GM23338 (cell line): ENCODE results near the gene SCO2. TPM values are rescaled to one million over a fixed set of nuclear protein-coding genes. Genes with fewer than 3 reads are reported as not detected.

ENCODE experiments used
- ATAC-seq: fragments of 200-7000 bp; cut with Tn5 transposase; 3 replicates; pipeline ENCODE4 v1.9.1; 2020
- DNase-seq: peaks from one replicate; pipeline ENCODE4 v3.0.0-alpha.2; 2015; ENCODE audit warnings: low spot score
- H2AFZ ChIP-seq: fragments of 200-600 bp; sonication (generic); 2 replicates; pipeline ENCODE4 v1.8.0; 2016; ENCODE audit warnings: antibody characterized with exemption, mild to moderate bottlenecking, moderate library complexity
- H3F3A ChIP-seq: fragments of 200-600 bp; sonication (generic); replicated peaks from 2 replicates; pipeline ENCODE4 v1.8.0; 2017; ENCODE audit warnings: antibody characterized with exemption, mixed run types, low read depth
- H3K27ac ChIP-seq: fragments of 200-600 bp; sonication (generic); 2 replicates; pipeline ENCODE4 v1.6.1; 2016; ENCODE audit warnings: low read depth
- H3K27me3 ChIP-seq: fragments of 200-600 bp; sonication (generic); 2 replicates; pipeline ENCODE4 v1.8.0; 2016; ENCODE audit warnings: mild to moderate bottlenecking, mixed run types, moderate library complexity; ENCODE audit not compliant: insufficient read depth
- H3K36me3 ChIP-seq: fragments of 200-600 bp; sonication (generic); 2 replicates; pipeline ENCODE4 v1.8.0; 2016; ENCODE audit warnings: mild to moderate bottlenecking; ENCODE audit not compliant: insufficient read depth
- H3K4me1 ChIP-seq: fragments of 200-600 bp; sonication (generic); 2 replicates; pipeline ENCODE4 v1.8.0; 2016; ENCODE audit warnings: mild to moderate bottlenecking, moderate library complexity; ENCODE audit not compliant: insufficient read depth
- H3K4me2 ChIP-seq: fragments of 200-600 bp; sonication (generic); 2 replicates; pipeline ENCODE4 v1.7.1; 2017; ENCODE audit warnings: mixed run types
- H3K4me3 ChIP-seq: fragments of 200-600 bp; sonication (generic); 2 replicates; pipeline ENCODE4 v1.6.1; 2016; ENCODE audit warnings: mixed run types
- H3K79me2 ChIP-seq: fragments of 200-600 bp; sonication (generic); replicated peaks from 2 replicates; pipeline ENCODE4 v1.8.0; 2017; ENCODE audit warnings: mild to moderate bottlenecking; ENCODE audit not compliant: insufficient read depth
- H3K9me2 ChIP-seq: fragments of 200-600 bp; sonication (generic); 2 replicates; pipeline ENCODE4 v1.8.0; 2017; ENCODE audit not compliant: insufficient read depth
- H4K20me1 ChIP-seq: fragments of 200-600 bp; sonication (generic); replicated peaks from 2 replicates; pipeline ENCODE4 v1.8.0; 2017; ENCODE audit warnings: mild to moderate bottlenecking; ENCODE audit not compliant: insufficient read depth
- H3K27ac Mint-ChIP-seq: 2 replicates; pipeline ENCODE4 v1.8.0; 2020; ENCODE audit warnings: inconsistent platforms, mild to moderate bottlenecking, moderate library complexity, mixed read lengths
- H3K27me3 Mint-ChIP-seq: 3 replicates; pipeline ENCODE4 v1.8.0; 2022; ENCODE audit warnings: low read depth, mild to moderate bottlenecking, moderate library complexity, mixed read lengths, inconsistent platforms; ENCODE audit not compliant: insufficient read depth, poor library complexity
- H3K36me3 Mint-ChIP-seq: 3 replicates; pipeline ENCODE4 v1.8.0; 2021; ENCODE audit warnings: low read depth, mild to moderate bottlenecking, inconsistent platforms, moderate library complexity, mixed read lengths
- H3K4me1 Mint-ChIP-seq: 3 replicates; pipeline ENCODE4 v1.8.0; 2020; ENCODE audit warnings: mild to moderate bottlenecking, inconsistent platforms, mixed read lengths
- H3K4me3 Mint-ChIP-seq: 3 replicates; pipeline ENCODE4 v1.8.0; 2021; ENCODE audit warnings: moderate library complexity, mild to moderate bottlenecking, inconsistent platforms, mixed read lengths
- H3K9me3 Mint-ChIP-seq: 3 replicates; pipeline ENCODE4 v1.8.0; 2020; ENCODE audit warnings: moderate library complexity, mild to moderate bottlenecking, inconsistent platforms, mixed read lengths
- CREB1 ChIP-seq: fragments of 250-450 bp; sonication (Bioruptor Pico); IDR thresholded peaks from 2 replicates; pipeline ENCODE4 v1.5.0; 2020; ENCODE audit warnings: low read depth, mild to moderate bottlenecking, moderate library complexity
- CTCF ChIP-seq, 2 experiments: fragments of 200-600 bp in 1 of 2; sonication (generic) in 1 of 2; conservative IDR thresholded peaks; 2 replicates each; pipeline versions ENCODE4 v1.5.1 to v1.6.1; 2016 to 2017; ENCODE audit warnings: antibody characterized with exemption in 2 of 2, low read depth in 2 of 2, mild to moderate bottlenecking in 2 of 2, moderate library complexity in 1 of 2
- ETS1 ChIP-seq: IDR thresholded peaks from 2 replicates; pipeline ENCODE4 v1.6.1; 2016; ENCODE audit warnings: antibody characterized with exemption
- EZH2 ChIP-seq: fragments of 200-600 bp; sonication (generic); IDR thresholded peaks from one replicate; pipeline ENCODE4 v1.8.0; 2017; ENCODE audit warnings: antibody characterized with exemption, mild to moderate bottlenecking, low read depth; ENCODE audit not compliant: unreplicated experiment
- EZH2phosphoT487 ChIP-seq: fragments of 200-600 bp; sonication (generic); IDR thresholded peaks from one replicate; pipeline ENCODE4 v1.8.1; 2018; ENCODE audit warnings: antibody characterized with exemption; ENCODE audit not compliant: unreplicated experiment
- JUNB ChIP-seq: IDR thresholded peaks from one replicate; pipeline ENCODE4 v1.6.1; 2016; ENCODE audit warnings: antibody characterized with exemption; ENCODE audit not compliant: unreplicated experiment
- NANOG ChIP-seq: IDR thresholded peaks from 2 replicates; pipeline ENCODE4 v1.6.1; 2016; ENCODE audit warnings: antibody characterized with exemption, borderline replicate concordance
- POLR2AphosphoS5 ChIP-seq: IDR thresholded peaks from 2 replicates; pipeline ENCODE4 v1.6.1; 2016; ENCODE audit warnings: antibody characterized with exemption, low read depth
- STAT1 ChIP-seq: IDR thresholded peaks from one replicate; pipeline ENCODE4 v1.6.1; 2016; ENCODE audit warnings: antibody characterized with exemption; ENCODE audit not compliant: unreplicated experiment
- ZNF114 ChIP-seq: fragments of 250-450 bp; sonication (Bioruptor Pico); IDR thresholded peaks from 2 replicates; pipeline ENCODE4 v1.5.0; 2020; ENCODE audit warnings: mild to moderate bottlenecking, moderate library complexity
- ZNF331 ChIP-seq: fragments of 250-450 bp; sonication (Bioruptor Pico); IDR thresholded peaks from 2 replicates; pipeline ENCODE4 v1.5.0; 2020; ENCODE audit warnings: low read depth, mild to moderate bottlenecking, moderate library complexity
- polyA plus RNA-seq: library from polyadenylated mRNA; unstranded; fragments of >200 nt; fragmentation: Nextera tagmentation; extraction: Ambion mirVana; gene quantifications from 2 replicates; pipeline ENCODE4 v1.2.1, GENCODE V29; 2016
- total RNA-seq: library from RNA; depleted of rRNA; stranded (reverse); fragments of >200 nt; shearing (Covaris generic); gene quantifications from 2 replicates; pipeline ENCODE4 v1.2.3, GENCODE V29; 2014
- TF ChIP-seq, protein P1 (sequence below): IDR thresholded peaks from one replicate; pipeline ENCODE4 v1.6.1; 2018; ENCODE audit warnings: antibody characterized with exemption; ENCODE audit not compliant: unreplicated experiment
- TF ChIP-seq, protein P2 (sequence below): fragments of 250-450 bp; sonication (Bioruptor Pico); IDR thresholded peaks from 2 replicates; pipeline ENCODE4 v1.5.0; 2020; ENCODE audit warnings: mild to moderate bottlenecking, moderate library complexity

Gene SCO2
- total and polyA plus RNA-seq, 2 experiments from 2014 or later, result 2.6 to 4.9 TPM

DNA sequence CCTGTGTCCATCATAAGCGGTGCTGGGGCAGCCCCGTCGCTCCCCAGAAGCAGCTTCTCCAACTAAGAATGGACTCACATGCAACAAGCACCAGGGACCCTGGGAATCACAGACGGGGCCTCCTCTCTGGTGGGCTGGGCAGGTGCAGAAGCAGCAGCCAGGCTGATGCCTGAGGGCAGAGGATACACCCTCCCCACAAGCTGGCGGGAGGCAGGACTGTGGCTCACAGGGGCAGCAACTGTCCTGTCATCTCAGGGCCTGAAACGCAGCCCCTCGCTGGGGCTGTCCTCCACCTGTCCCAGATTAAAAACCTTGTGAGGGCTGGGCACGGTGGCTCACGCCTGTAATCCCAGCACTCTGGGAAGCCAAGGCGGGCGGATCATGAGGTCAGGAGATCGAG, 47.5 kb downstream of the SCO2 start:
- TF ChIP-seq JUNB (no peak), CREB1 (CRISPR knock-in tag) (no peak), NANOG (no peak), EZH2phosphoT487 (no peak), STAT1 (no peak), ETS1 (no peak), POLR2AphosphoS5 (no peak), CTCF (conservative IDR thresholded peaks at IDR 0.05; ENCODE audit: low read depth in 2 of 2) (no peak), EZH2 (no peak), ZNF114 (CRISPR knock-in tag) (no peak), ZNF331 (CRISPR knock-in tag) (no peak)
- TF ChIP-seq, protein P1, sequence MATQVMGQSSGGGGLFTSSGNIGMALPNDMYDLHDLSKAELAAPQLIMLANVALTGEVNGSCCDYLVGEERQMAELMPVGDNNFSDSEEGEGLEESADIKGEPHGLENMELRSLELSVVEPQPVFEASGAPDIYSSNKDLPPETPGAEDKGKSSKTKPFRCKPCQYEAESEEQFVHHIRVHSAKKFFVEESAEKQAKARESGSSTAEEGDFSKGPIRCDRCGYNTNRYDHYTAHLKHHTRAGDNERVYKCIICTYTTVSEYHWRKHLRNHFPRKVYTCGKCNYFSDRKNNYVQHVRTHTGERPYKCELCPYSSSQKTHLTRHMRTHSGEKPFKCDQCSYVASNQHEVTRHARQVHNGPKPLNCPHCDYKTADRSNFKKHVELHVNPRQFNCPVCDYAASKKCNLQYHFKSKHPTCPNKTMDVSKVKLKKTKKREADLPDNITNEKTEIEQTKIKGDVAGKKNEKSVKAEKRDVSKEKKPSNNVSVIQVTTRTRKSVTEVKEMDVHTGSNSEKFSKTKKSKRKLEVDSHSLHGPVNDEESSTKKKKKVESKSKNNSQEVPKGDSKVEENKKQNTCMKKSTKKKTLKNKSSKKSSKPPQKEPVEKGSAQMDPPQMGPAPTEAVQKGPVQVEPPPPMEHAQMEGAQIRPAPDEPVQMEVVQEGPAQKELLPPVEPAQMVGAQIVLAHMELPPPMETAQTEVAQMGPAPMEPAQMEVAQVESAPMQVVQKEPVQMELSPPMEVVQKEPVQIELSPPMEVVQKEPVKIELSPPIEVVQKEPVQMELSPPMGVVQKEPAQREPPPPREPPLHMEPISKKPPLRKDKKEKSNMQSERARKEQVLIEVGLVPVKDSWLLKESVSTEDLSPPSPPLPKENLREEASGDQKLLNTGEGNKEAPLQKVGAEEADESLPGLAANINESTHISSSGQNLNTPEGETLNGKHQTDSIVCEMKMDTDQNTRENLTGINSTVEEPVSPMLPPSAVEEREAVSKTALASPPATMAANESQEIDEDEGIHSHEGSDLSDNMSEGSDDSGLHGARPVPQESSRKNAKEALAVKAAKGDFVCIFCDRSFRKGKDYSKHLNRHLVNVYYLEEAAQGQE, result no peak
- TF ChIP-seq, protein P2, sequence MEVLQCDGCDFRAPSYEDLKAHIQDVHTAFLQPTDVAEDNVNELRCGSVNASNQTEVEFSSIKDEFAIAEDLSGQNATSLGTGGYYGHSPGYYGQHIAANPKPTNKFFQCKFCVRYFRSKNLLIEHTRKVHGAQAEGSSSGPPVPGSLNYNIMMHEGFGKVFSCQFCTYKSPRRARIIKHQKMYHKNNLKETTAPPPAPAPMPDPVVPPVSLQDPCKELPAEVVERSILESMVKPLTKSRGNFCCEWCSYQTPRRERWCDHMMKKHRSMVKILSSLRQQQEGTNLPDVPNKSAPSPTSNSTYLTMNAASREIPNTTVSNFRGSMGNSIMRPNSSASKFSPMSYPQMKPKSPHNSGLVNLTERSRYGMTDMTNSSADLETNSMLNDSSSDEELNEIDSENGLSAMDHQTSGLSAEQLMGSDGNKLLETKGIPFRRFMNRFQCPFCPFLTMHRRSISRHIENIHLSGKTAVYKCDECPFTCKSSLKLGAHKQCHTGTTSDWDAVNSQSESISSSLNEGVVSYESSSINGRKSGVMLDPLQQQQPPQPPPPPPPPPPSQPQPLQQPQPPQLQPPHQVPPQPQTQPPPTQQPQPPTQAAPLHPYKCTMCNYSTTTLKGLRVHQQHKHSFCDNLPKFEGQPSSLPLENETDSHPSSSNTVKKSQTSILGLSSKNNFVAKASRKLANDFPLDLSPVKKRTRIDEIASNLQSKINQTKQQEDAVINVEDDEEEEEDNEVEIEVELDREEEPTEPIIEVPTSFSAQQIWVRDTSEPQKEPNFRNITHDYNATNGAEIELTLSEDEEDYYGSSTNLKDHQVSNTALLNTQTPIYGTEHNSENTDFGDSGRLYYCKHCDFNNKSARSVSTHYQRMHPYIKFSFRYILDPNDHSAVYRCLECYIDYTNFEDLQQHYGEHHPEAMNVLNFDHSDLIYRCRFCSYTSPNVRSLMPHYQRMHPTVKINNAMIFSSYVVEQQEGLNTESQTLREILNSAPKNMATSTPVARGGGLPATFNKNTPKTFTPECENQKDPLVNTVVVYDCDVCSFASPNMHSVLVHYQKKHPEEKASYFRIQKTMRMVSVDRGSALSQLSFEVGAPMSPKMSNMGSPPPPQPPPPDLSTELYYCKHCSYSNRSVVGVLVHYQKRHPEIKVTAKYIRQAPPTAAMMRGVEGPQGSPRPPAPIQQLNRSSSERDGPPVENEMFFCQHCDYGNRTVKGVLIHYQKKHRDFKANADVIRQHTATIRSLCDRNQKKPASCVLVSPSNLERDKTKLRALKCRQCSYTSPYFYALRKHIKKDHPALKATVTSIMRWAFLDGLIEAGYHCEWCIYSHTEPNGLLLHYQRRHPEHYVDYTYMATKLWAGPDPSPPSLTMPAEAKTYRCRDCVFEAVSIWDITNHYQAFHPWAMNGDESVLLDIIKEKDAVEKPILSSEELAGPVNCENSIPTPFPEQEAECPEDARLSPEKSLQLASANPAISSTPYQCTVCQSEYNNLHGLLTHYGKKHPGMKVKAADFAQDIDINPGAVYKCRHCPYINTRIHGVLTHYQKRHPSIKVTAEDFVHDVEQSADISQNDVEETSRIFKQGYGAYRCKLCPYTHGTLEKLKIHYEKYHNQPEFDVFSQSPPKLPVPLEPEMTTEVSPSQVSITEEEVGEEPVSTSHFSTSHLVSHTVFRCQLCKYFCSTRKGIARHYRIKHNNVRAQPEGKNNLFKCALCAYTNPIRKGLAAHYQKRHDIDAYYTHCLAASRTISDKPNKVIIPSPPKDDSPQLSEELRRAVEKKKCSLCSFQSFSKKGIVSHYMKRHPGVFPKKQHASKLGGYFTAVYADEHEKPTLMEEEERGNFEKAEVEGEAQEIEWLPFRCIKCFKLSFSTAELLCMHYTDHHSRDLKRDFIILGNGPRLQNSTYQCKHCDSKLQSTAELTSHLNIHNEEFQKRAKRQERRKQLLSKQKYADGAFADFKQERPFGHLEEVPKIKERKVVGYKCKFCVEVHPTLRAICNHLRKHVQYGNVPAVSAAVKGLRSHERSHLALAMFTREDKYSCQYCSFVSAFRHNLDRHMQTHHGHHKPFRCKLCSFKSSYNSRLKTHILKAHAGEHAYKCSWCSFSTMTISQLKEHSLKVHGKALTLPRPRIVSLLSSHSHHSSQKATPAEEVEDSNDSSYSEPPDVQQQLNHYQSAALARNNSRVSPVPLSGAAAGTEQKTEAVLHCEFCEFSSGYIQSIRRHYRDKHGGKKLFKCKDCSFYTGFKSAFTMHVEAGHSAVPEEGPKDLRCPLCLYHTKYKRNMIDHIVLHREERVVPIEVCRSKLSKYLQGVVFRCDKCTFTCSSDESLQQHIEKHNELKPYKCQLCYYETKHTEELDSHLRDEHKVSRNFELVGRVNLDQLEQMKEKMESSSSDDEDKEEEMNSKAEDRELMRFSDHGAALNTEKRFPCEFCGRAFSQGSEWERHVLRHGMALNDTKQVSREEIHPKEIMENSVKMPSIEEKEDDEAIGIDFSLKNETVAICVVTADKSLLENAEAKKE, result no peak
- no peaks in the 10 kb centered on the region for H3K9me2 ChIP-seq
- H3K36me3 ChIP-seq, result no peaks in the 10 kb centered on the region
- peaks cover 25% of the 10 kb centered on the region for H3K4me1 Mint-ChIP-seq
- peaks cover 13% of the 10 kb centered on the region for H3K79me2 ChIP-seq
- DNase-seq (no peak), ATAC-seq (no peak)
- H4K20me1 ChIP-seq, result peaks cover 13% of the 10 kb centered on the region
- no peak overlapping the region for H2AFZ ChIP-seq
- peaks cover 44% of the 10 kb centered on the region for H3K27me3 Mint-ChIP-seq
- no peak overlapping the region for H3K4me3 Mint-ChIP-seq
- no peak overlapping the region for H3K4me2 ChIP-seq
- no peaks in the 10 kb centered on the region; the same call in 2 of the 3 replicates for H3K9me3 Mint-ChIP-seq
- peaks cover 23% of the 10 kb centered on the region for H3K27me3 ChIP-seq
- no peaks in the 10 kb centered on the region for H3F3A ChIP-seq
- H3K36me3 Mint-ChIP-seq, result 0 out of 3 replicates have a peak, but pooled peaks cover under 1% of the 10 kb centered on the region
- no peak overlapping the region for H3K4me3 ChIP-seq
- H3K4me1 ChIP-seq, result peaks cover 11% of the 10 kb centered on the region
- no peak overlapping the region for H3K27ac ChIP-seq
- no peak overlapping the region for H3K27ac Mint-ChIP-seq
